H1 (cell line): ENCODE data around the gene SASH3. TPM values are rescaled to one million over a fixed set of nuclear protein-coding genes. Genes with fewer than 3 reads are reported as not detected.

Experiments used
- SP1 ChIP-seq: IDR thresholded peaks from 2 replicates; pipeline ENCODE4 v1.6.1; 2011; ENCODE audit warnings: low read depth, low read length
- polyA plus RNA-seq, 7 experiments: library from polyadenylated mRNA; depleted of rRNA in 3 of 7; stranded (reverse) in 5 of 7; unstranded in 2 of 7; fragments of >200 nt in 5 of 7; fragments of 200-250 nt in 2 of 7; gene quantifications; 1 replicate in 5 of 7; 2 replicates in 1 of 7; 4 replicates in 1 of 7; pipeline versions ENCODE4 v1.2.1 to v1.2.3, GENCODE V29; 2011 to 2013; ENCODE audit warnings: missing spikeins in 2 of 7, mixed read lengths in 2 of 7
- total RNA-seq: library from RNA; stranded (reverse); fragmentation: NEBNext Ultra II Directional; extraction: Animal tissue kit (Norgen Biotek cat#: 25700); gene quantifications from 2 replicates; pipeline ENCODE4 v1.2.1, GENCODE V29; 2021

SASH3 gene
- total and polyA plus RNA-seq, 2 of the 8 experiments (the other 6 are each of a cell fraction or from before 2014, with no cell fraction given): not detected

GRCh38 chrX:129825746-129826505 is 46.2 kb downstream of the SASH3 start (continued):
- no peak for TF ChIP-seq SP1
- TF ChIP-seq, all 59 proteins: peak for 0
